Measurements from ENCODE around the gene APOBEC4.

- TF ChIP-seq CTCF (IDR thresholded peaks at IDR 0.05; ENCODE audit: poor library complexity, severe bottlenecking) (no peak), REST (IDR thresholded peaks at IDR 0.05; ENCODE audit: borderline replicate concordance) (no peak)
Observed at GRCh38 chr1:183607322-183607980, 45.7 kb downstream of the APOBEC4 start.

All from neural cell (in vitro differentiated cells).